Activated CD4-positive, alpha-beta T cell treated with anti-CD3 and anti-CD28 coated beads for 1 hour (primary cell): ENCODE results near the gene LMX1A.

ENCODE experiments used
- DNase-seq: peaks from one replicate; pipeline ENCODE4 v3.0.0-alpha.2; 2020

LMX1A gene

GRCh38 chr1:165207853-165208515 is 148.5 kb downstream of the LMX1A start:
- DNase-seq: no peak

GRCh38 chr1:165205145-165205544 is 151.4 kb downstream of the LMX1A start:
- DNase-seq: no peak

- DNase-seq: no peak
Observed at GRCh38 chr1:165204548-165204947, 152.0 kb downstream of the LMX1A start.

GRCh38 chr1:165191087-165191486 is 165.4 kb downstream of the LMX1A start:
- no peak for DNase-seq

GRCh38 chr1:165189913-165190312 is 166.6 kb downstream of the LMX1A start:
- no peak for DNase-seq

- DNase-seq: no peak
Observed at GRCh38 chr1:165189011-165189410, 167.5 kb downstream of the LMX1A start.

GRCh38 chr1:165187031-165188009 is 169.2 kb downstream of the LMX1A start:
- DNase-seq: no peak

GRCh38 chr1:165185161-165185889 is 171.2 kb downstream of the LMX1A start:
- DNase-seq: no peak

GRCh38 chr1:165182975-165183374 is 173.5 kb downstream of the LMX1A start:
- no peak for DNase-seq

- no peak for DNase-seq
Observed at GRCh38 chr1:165179306-165179705, 177.2 kb downstream of the LMX1A start.

GRCh38 chr1:165174491-165174890 is 182.0 kb downstream of the LMX1A start:
- DNase-seq: no peak

GRCh38 chr1:165173818-165174217 is 182.7 kb downstream of the LMX1A start:
- no peak for DNase-seq

GRCh38 chr1:165173409-165173808 is 183.1 kb downstream of the LMX1A start:
- DNase-seq: no peak

- no peak for DNase-seq
Observed at GRCh38 chr1:165172666-165173065, 183.8 kb downstream of the LMX1A start.

GRCh38 chr1:165169729-165170128 is 186.8 kb downstream of the LMX1A start:
- DNase-seq: no peak

GRCh38 chr1:165169028-165169427 is 187.5 kb downstream of the LMX1A start:
- no peak for DNase-seq

- no peak for DNase-seq
Observed at GRCh38 chr1:165168467-165168866, 188.0 kb downstream of the LMX1A start.

GRCh38 chr1:165162671-165163241 is 193.8 kb downstream of the LMX1A start:
- DNase-seq: no peak

GRCh38 chr1:165161130-165161529 is 195.4 kb downstream of the LMX1A start:
- DNase-seq: no peak

GRCh38 chr1:165153182-165153581 is 203.3 kb downstream of the LMX1A start:
- no peak for DNase-seq

GRCh38 chr1:165152727-165153126 is 203.8 kb downstream of the LMX1A start:
- DNase-seq: no peak

- DNase-seq: no peak
Observed at GRCh38 chr1:165152109-165152508, 204.4 kb downstream of the LMX1A start.
